ENCODE data around the gene NOB1.

GRCh38 chr16:69744363-69745231 is 10.1 kb downstream of the NOB1 start:
- TF ChIP-seq KDM1A (IDR thresholded peaks at IDR 0.05; ENCODE audit: low read depth) (no peak), POLR2A (IDR thresholded peaks at IDR 0.05; ENCODE audit: low read length) (no peak), PHF8 (IDR thresholded peaks at IDR 0.05; ENCODE audit: borderline replicate concordance, low read depth) (no peak), MYC (IDR thresholded peaks at IDR 0.05; ENCODE audit: borderline replicate concordance, low read length) (no peak), MAX (IDR thresholded peaks at IDR 0.05) (no peak), CBX8 (IDR thresholded peaks at IDR 0.05) (no peak), CHD4 (IDR thresholded peaks at IDR 0.05; ENCODE audit: borderline replicate concordance) (no peak), SMC3 (IDR thresholded peaks at IDR 0.05) (no peak)
- TF ChIP-seq, protein P1, sequence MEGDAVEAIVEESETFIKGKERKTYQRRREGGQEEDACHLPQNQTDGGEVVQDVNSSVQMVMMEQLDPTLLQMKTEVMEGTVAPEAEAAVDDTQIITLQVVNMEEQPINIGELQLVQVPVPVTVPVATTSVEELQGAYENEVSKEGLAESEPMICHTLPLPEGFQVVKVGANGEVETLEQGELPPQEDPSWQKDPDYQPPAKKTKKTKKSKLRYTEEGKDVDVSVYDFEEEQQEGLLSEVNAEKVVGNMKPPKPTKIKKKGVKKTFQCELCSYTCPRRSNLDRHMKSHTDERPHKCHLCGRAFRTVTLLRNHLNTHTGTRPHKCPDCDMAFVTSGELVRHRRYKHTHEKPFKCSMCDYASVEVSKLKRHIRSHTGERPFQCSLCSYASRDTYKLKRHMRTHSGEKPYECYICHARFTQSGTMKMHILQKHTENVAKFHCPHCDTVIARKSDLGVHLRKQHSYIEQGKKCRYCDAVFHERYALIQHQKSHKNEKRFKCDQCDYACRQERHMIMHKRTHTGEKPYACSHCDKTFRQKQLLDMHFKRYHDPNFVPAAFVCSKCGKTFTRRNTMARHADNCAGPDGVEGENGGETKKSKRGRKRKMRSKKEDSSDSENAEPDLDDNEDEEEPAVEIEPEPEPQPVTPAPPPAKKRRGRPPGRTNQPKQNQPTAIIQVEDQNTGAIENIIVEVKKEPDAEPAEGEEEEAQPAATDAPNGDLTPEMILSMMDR (IDR thresholded peaks at IDR 0.05), result no peak
- TF ChIP-seq, protein P2, sequence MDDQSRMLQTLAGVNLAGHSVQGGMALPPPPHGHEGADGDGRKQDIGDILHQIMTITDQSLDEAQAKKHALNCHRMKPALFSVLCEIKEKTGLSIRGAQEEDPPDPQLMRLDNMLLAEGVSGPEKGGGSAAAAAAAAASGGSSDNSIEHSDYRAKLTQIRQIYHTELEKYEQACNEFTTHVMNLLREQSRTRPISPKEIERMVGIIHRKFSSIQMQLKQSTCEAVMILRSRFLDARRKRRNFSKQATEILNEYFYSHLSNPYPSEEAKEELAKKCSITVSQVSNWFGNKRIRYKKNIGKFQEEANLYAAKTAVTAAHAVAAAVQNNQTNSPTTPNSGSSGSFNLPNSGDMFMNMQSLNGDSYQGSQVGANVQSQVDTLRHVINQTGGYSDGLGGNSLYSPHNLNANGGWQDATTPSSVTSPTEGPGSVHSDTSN (IDR thresholded peaks at IDR 0.05), result no peak
- TF ChIP-seq, protein P3, sequence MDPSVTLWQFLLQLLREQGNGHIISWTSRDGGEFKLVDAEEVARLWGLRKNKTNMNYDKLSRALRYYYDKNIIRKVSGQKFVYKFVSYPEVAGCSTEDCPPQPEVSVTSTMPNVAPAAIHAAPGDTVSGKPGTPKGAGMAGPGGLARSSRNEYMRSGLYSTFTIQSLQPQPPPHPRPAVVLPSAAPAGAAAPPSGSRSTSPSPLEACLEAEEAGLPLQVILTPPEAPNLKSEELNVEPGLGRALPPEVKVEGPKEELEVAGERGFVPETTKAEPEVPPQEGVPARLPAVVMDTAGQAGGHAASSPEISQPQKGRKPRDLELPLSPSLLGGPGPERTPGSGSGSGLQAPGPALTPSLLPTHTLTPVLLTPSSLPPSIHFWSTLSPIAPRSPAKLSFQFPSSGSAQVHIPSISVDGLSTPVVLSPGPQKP (IDR thresholded peaks at IDR 0.05; ENCODE audit: low read depth, low read length), result no peak
